Heart left ventricle (tissue), 16 donors: ENCODE data around the gene IGSF9. TPM values are rescaled to one million over a fixed set of nuclear protein-coding genes. Genes with fewer than 3 reads are reported as not detected.

Source experiments
- ATAC-seq, 4 donors: fragments of 200-7000 bp; cut with Tn5 transposase; one replicate each; pipeline ENCODE4 v1.9.1; 2020 to 2022; ENCODE audit warnings: moderate library complexity in 4 of 4, mild to moderate bottlenecking in 3 of 4, moderate number of reproducible peaks in 1 of 4
- DNase-seq, 5 donors: peaks; one replicate each; pipeline ENCODE4 v3.0.0-alpha.2; 2020
- H3K27ac ChIP-seq, 12 donors: fragments of 200-600 bp; sonication (generic) in 4 of 12; one replicate each; pipeline versions ENCODE4 v1.5.0 to v1.8.0; 2016 to 2022; ENCODE audit warnings: mild to moderate bottlenecking in 2 of 12
- H3K27me3 ChIP-seq, 9 donors: fragments of 200-600 bp; sonication (generic) in 2 of 9; one replicate each; pipeline versions ENCODE4 v1.5.1 to v1.8.0; 2016 to 2022; ENCODE audit warnings: mild to moderate bottlenecking in 3 of 9
- H3K36me3 ChIP-seq, 9 donors: fragments of 200-600 bp; sonication (generic) in 2 of 9; one replicate each; pipeline versions ENCODE4 v1.5.0 to v1.8.0; 2018 to 2022; ENCODE audit warnings: mild to moderate bottlenecking in 2 of 9
- H3K4me1 ChIP-seq, 12 donors: fragments of 200-600 bp; sonication (generic) in 4 of 12; one replicate each; pipeline versions ENCODE4 v1.5.0 to v1.8.0; 2016 to 2022; ENCODE audit warnings: mild to moderate bottlenecking in 3 of 12
- H3K4me3 ChIP-seq, 12 donors: fragments of 200-600 bp; sonication (generic) in 4 of 12; one replicate each; pipeline versions ENCODE4 v1.5.0 to v1.8.0; 2017 to 2022; ENCODE audit warnings: mild to moderate bottlenecking in 9 of 12, moderate library complexity in 4 of 12
- H3K9me3 ChIP-seq, 12 donors: fragments of 200-600 bp; sonication (generic) in 4 of 12; one replicate each; pipeline versions ENCODE4 v1.5.0 to v1.8.0; 2016 to 2022; ENCODE audit warnings: mild to moderate bottlenecking in 1 of 12
- POLR2A ChIP-seq, 2 donors: fragments of 450-650 bp; IDR thresholded peaks; one replicate each; pipeline ENCODE4 v1.6.1; 2017; ENCODE audit warnings: antibody characterized with exemption in 2 of 2, mild to moderate bottlenecking in 2 of 2, moderate library complexity in 2 of 2
- WGBS, 4 donors: extraction: QIAGEN DNeasy Blood & Tissue Kit in 2 of 4; methylation state at CpG; one replicate each; pipeline versions ENCODE4 v1.1.5 to v1.1.7; 2013 to 2018; 5-methylcytosine and 5-hydroxymethylcytosine counted together
- intact Hi-C, 10 donors: fragments of 100-400 bp; cut with DNase I; formaldehyde crosslinking; loops; one replicate each; pipeline versions ENCODE4 v1.11.1 to v1.14.2; 2022
- polyA plus RNA-seq, 2 donors: library from polyadenylated mRNA; stranded (reverse); fragments of 200-250 nt; gene quantifications; one replicate each; pipeline ENCODE4 v1.2.3, GENCODE V29; 2013
- total RNA-seq, 9 donors: library from RNA; depleted of rRNA in 2 of 9; stranded (reverse); fragments of >200 nt in 2 of 9; fragmentation: NEBNext Ultra II Directional in 3 of 9; extraction: Animal tissue kit (Norgen Biotek cat#: 25700) in 3 of 9; gene quantifications; one replicate each; pipeline versions ENCODE4 v1.1.0 to v1.2.4, GENCODE V29; 2016 to 2023
- TF ChIP-seq, protein P1 (sequence below), 12 donors: fragments of 200-600 bp; sonication (generic) in 4 of 12; IDR thresholded peaks; one replicate each; pipeline versions ENCODE4 v1.5.0 to v1.8.0; 2018 to 2022; ENCODE audit warnings: antibody characterized with exemption in 12 of 12, mild to moderate bottlenecking in 5 of 12
- donor health status: ischemic (EF 13 %, LVEDD 7.1; RV severe dilation, severe dysfunction).
- donor health status: healthy with polysubstance abuse.
- donor health status: DM: no; HTN: yes; CAD: no.
- donor health status: DM: no; HTN: no; CAD: no.
- donor health status: ischemic (EF 25% LVEDD 6.9; RV normal size, moderate dysfunction).
- donor health status: ischemic (EF 25% LVEDD 5.7; RV mildly dilated, moderate dysfunction).
- donor health status: healthy.
- donor health status: DM: yes; HTN: yes; CAD: no.
- donor health status: ischemic (EF 35%, LVEDD 5.7; RV mildly dilated, moderate dysfunction).
- donor health status: nonischemic (EF 11% LVEDD 7.7; RV severe dilation, severe dysfunction).
- donor health status: DM: yes; HTN: yes; CAD: no.
- donor health status: PGD.
- donor health status: ischemic (EF 29% LVEDD 5.4; RV normal size, mild dysfunction).
- donor health status: nonischemic (EF 23%, LVEDD 6.1; RV moderate dilation, normal function).

Gene IGSF9
- total and polyA plus RNA-seq, 11 donors: 0.06 to 4.8 (median 0.12) TPM; not detected in 6

DNA sequence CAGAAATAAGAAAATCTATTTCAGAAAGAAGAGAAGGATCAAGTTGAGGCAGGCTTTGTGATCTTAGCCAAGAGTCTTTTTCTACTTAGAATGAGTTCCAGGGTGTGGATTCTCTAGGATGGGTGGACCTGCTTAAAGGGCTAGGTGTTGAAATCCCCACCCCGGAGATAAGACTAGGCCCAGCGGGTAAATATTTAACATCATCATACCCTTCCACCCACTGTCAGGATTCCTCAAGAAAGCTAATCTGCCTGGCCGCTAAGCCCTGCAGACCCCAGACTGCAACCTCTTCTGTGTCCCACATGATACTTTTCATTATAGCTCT, 5.8 kb downstream of the IGSF9 start:
- H3K27ac ChIP-seq: no peak overlapping the region
- H3K27me3 ChIP-seq: peaks cover 0 to 31% (median 0%) of the 10 kb centered on the region in 9 donors
- intact Hi-C loops: loop anchor here in 2 of 10 donors (5.0 to 10.0 kb wide), 3 partner anchors 105 to 142 kb away; partner anchors contain the start of gene FCRL6 (in 1 of the 2)
- DNase-seq (no peak), ATAC-seq (no peak)
- TF ChIP-seq POLR2A (IDR thresholded peaks at IDR 0.05): no peak
- TF ChIP-seq, protein P1, sequence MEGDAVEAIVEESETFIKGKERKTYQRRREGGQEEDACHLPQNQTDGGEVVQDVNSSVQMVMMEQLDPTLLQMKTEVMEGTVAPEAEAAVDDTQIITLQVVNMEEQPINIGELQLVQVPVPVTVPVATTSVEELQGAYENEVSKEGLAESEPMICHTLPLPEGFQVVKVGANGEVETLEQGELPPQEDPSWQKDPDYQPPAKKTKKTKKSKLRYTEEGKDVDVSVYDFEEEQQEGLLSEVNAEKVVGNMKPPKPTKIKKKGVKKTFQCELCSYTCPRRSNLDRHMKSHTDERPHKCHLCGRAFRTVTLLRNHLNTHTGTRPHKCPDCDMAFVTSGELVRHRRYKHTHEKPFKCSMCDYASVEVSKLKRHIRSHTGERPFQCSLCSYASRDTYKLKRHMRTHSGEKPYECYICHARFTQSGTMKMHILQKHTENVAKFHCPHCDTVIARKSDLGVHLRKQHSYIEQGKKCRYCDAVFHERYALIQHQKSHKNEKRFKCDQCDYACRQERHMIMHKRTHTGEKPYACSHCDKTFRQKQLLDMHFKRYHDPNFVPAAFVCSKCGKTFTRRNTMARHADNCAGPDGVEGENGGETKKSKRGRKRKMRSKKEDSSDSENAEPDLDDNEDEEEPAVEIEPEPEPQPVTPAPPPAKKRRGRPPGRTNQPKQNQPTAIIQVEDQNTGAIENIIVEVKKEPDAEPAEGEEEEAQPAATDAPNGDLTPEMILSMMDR (IDR thresholded peaks at IDR 0.05): no peak
- no peaks in the 10 kb centered on the region for H3K36me3 ChIP-seq
- H3K4me1 ChIP-seq: peaks cover 0 to 23% (median 7%) of the 10 kb centered on the region in 12 donors
- WGBS, 4 donors: 74 to 91% (median 84%) methylated on average over 3 of the region's 3 CpGs
- H3K9me3 ChIP-seq: no peaks in the 10 kb centered on the region
- no peak overlapping the region for H3K4me3 ChIP-seq

DNA sequence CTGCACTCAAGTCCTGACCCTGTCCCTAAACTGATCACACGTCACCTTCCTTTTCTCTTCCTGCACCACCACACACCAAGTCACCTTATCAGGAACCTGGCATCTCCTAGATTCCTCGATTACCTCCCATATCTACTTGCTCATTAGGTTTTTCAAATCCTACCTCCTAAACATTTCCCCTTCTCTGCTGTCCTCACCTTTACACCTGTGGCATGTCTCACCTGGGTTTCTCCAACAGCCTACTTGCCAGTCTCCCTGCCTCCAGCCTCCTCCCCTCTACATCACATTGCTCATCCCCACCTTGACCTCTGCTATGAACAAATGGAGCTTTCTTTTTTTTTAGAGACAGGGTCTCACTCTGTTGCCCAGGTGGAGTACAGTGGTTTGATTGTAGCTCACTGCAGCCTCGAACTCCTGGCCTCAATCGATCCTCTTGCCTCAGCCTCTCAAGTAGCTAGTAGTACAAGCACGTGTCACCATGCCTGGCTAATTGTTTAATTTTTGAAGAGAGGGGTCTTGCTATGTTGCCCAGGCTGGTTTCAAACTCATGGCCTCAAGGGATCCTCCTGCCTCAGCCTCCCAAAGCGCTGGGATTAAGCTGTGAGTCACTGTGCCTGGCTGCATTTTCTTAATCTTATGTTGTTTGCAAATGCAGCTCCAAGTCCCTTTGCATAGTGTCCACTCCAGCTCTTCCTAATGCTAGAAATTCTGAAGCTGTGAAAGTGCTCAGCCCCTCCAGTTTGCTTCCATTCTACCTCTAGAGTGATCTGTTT, 6.3 kb downstream of the IGSF9 start:
- peaks cover 0 to 23% (median 7%) of the 10 kb centered on the region in 12 donors for H3K4me1 ChIP-seq
- no peaks in the 10 kb centered on the region for H3K36me3 ChIP-seq
- 86 to 91% (median 87%) methylated on average over 6 of the region's 6 CpGs for WGBS, 4 donors
- peaks cover 0 to 27% (median 0%) of the 10 kb centered on the region in 9 donors for H3K27me3 ChIP-seq
- no peak overlapping the region for H3K4me3 ChIP-seq
- no peak overlapping the region for H3K27ac ChIP-seq
- ATAC-seq: no peak
- TF ChIP-seq, protein P1 (IDR thresholded peaks at IDR 0.05): no peak
- TF ChIP-seq POLR2A (IDR thresholded peaks at IDR 0.05): no peak
- H3K9me3 ChIP-seq: no peaks in the 10 kb centered on the region
- intact Hi-C loops: loop anchor here in 2 of 10 donors (5.0 to 10.0 kb wide), 2 partner anchors 104 to 142 kb away; no protein-coding TSS in a partner anchor
- no peak for DNase-seq

GRCh38 chr1:159938211-159938852, 7.1 kb downstream of the IGSF9 start:
- intact Hi-C loops: loop anchor here in 2 of 10 donors (5.0 to 10.0 kb wide), 2 partner anchors 104 to 141 kb away; no protein-coding TSS in a partner anchor
- H3K27me3 ChIP-seq: peaks cover 0 to 24% (median 0%) of the 10 kb centered on the region in 9 donors
- no peak overlapping the region for H3K27ac ChIP-seq
- ATAC-seq (no peak), DNase-seq (no peak)
- H3K36me3 ChIP-seq: no peaks in the 10 kb centered on the region
- H3K4me3 ChIP-seq: no peak overlapping the region
- H3K9me3 ChIP-seq: no peaks in the 10 kb centered on the region
- peaks cover 0 to 23% (median 7%) of the 10 kb centered on the region in 12 donors for H3K4me1 ChIP-seq
- WGBS, 4 donors: 53 to 73% (median 60%) methylated on average over 7 of the region's 7 CpGs
- no peak for TF ChIP-seq POLR2A (IDR thresholded peaks at IDR 0.05)
- TF ChIP-seq, protein P1 (IDR thresholded peaks at IDR 0.05): no peak
